Lower leg skin (tissue), 3 donors: ENCODE measurements around the gene STAC.

ENCODE experiments used
- CTCF ChIP-seq, 3 donors: fragments of 450-650 bp; IDR thresholded peaks; one replicate each; pipeline ENCODE4 v1.5.1; 2016; ENCODE audit warnings: antibody characterized with exemption in 3 of 3, mild to moderate bottlenecking in 3 of 3, moderate library complexity in 2 of 3
- POLR2A ChIP-seq, 2 donors: fragments of 450-650 bp; IDR thresholded peaks; one replicate each; pipeline ENCODE4 v1.6.1; 2016 to 2017; ENCODE audit warnings: antibody characterized with exemption in 2 of 2, mild to moderate bottlenecking in 1 of 2, moderate library complexity in 1 of 2

- TF ChIP-seq CTCF (IDR thresholded peaks at IDR 0.05), result no peak
- TF ChIP-seq POLR2A (IDR thresholded peaks at IDR 0.05), result no peak
Measured at GRCh38 chr3:36381311-36381956, 1.1 kb downstream of the STAC start.
